ENCODE results near the gene INPP5A.

The INPP5A gene

GRCh38 chr10:132735341-132735775 lies 197.8 kb downstream of the INPP5A start:
- TF ChIP-seq CTCF (IDR thresholded peaks at IDR 0.05; ENCODE audit: low read length, missing control alignments) = no peak
- no peak overlapping the region for H3K4me3 ChIP-seq (replicated peaks; ENCODE audit: low read depth, low read length)
- DNase-seq (ENCODE audit: low read depth) = no peak

DNA sequence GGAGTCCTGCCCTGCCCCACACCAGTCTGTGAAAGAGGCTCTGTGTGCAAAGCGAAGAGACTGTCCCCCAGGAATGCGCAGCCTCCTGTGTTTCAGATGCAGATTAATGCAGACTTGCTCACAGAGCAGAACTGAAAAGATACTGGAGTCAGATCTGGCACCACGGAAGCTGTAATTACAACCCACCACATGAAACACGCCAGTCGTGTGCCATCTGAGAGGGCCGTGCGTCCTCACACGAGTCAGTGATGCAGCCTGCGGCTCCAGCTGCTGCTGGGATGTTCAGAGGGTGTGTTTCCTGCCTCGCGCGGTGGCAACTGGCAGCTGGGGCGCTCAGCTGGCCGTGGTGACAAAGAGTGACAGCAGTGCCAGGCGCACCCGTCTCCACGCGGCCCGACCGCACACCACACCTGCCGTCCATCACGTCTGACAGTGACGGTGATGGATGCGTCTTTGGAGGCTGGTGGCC lies 198.4 kb downstream of the INPP5A start:
- TF ChIP-seq CTCF (IDR thresholded peaks at IDR 0.05; ENCODE audit: low read length, missing control alignments) = no peak

DNA sequence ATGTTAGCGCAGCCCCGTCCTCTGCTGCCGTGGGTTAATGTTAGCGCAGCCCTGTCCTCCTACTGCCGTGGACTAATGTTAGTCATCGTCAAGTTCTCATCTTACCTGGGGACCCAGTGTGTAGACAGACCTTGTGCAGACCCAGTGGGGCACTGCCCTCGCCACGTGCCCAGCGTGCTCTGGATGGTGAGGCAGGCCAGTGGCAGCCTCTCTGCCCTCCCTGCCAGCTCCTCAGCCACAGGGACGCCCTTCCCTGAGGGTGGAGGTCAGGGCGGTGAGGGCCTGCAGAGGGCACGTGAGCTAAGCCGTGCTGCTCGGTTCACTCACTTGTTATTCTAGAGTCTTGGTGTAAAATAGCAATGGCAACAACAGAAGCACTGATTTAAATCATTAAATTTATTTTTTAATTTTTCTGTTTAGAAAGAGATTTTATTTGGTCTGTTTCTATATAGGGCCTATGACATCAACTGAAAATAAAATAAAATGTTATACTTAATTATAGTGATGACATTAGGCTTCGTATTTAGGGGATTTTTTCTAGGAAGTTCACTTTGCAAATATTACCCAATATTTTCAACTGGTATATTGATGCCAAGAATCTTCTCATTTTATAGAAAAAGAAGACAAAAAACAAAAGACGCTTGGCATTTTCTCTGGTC lies 199.9 kb downstream of the INPP5A start:
- TF ChIP-seq CTCF (IDR thresholded peaks at IDR 0.05; ENCODE audit: low read length, missing control alignments) = no peak
- DNase-seq (ENCODE audit: low read depth) = no peak
- no peak overlapping the region for H3K4me3 ChIP-seq (replicated peaks; ENCODE audit: low read depth, low read length)

More for the DNA sequence above, 198.4 kb downstream of the INPP5A start:
- DNase-seq (ENCODE audit: low read depth) = no peak
- H3K4me3 ChIP-seq (replicated peaks; ENCODE audit: low read depth, low read length) = no peak overlapping the region

DNA sequence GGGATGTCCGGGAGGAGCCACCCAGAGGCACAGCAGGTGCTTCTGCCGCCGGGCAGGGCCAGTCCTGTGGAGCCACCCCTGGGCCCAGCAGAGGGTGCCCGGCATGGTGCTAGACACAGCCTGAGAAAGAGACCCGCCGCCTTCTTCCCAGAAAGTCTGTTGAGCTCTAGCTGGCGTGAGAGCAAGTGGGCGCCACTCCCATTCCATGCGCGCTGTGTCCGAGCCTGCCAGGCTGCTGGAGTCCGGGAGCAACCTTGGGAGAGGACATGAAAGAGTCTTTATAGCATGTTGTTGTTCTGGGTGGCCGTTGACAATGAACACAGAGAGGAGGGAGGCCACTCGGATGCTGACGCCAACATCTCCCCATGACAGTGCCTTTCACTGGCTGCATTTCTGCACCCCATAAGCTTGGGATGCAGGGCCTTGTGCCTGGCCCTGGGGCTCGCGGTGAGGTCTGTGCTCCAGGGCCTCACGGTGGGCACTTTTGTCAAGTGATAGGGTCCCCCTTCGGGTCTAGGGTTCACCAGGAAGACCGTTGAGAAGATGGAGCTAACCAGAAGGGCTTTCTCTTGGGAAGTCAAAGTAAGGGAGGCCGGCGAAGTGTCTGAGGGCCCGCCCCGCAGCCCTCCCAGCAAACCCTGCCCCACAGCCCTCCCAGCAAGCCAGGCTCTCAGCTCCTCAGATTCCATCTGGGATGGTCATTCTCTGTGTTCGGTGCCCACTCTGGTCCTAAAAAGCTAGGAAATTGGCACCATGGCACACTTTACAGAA lies 201.1 kb downstream of the INPP5A start:
- no peak for DNase-seq (ENCODE audit: low read depth)
- TF ChIP-seq CTCF (IDR thresholded peaks at IDR 0.05; ENCODE audit: low read length, missing control alignments) = no peak
- H3K4me3 ChIP-seq (replicated peaks; ENCODE audit: low read depth, low read length) = no peak overlapping the region

GRCh38 chr10:132739225-132739613 lies 201.6 kb downstream of the INPP5A start:
- no peak for TF ChIP-seq CTCF (IDR thresholded peaks at IDR 0.05; ENCODE audit: low read length, missing control alignments)
- no peak for DNase-seq (ENCODE audit: low read depth)
- no peak overlapping the region for H3K4me3 ChIP-seq (replicated peaks; ENCODE audit: low read depth, low read length)

- TF ChIP-seq CTCF (IDR thresholded peaks at IDR 0.05; ENCODE audit: low read length, missing control alignments) = no peak
- no peak overlapping the region for H3K4me3 ChIP-seq (replicated peaks; ENCODE audit: low read depth, low read length)
- DNase-seq (ENCODE audit: low read depth) = no peak
Observed at GRCh38 chr10:132740588-132740987, 203.0 kb downstream of the INPP5A start.
